Kidney epithelial cell (primary cell): ENCODE results near the gene GGT5. TPM values are rescaled to one million over a fixed set of nuclear protein-coding genes. Genes with fewer than 3 reads are reported as not detected.
"Not testable (repeated sequence)": the region's sequence is repeated elsewhere in the genome, so short reads cannot be mapped to it uniquely, and the experiment has no call there.

ENCODE experiments used
- DNase-seq: peaks from one replicate; pipeline ENCODE4 v3.0.0-alpha.2; 2010; ENCODE audit warnings: low read depth
- H3K27me3 ChIP-seq: 2 replicates; pipeline ENCODE4 v1.6.0; 2011; ENCODE audit warnings: low read length; ENCODE audit not compliant: control insufficient read depth, insufficient read depth
- H3K36me3 ChIP-seq: 2 replicates; pipeline ENCODE4 v1.5.1; 2011; ENCODE audit warnings: low read length; ENCODE audit not compliant: control insufficient read depth, insufficient read depth
- H3K4me3 ChIP-seq: 2 replicates; pipeline ENCODE4 v1.5.1; 2011; ENCODE audit warnings: low read depth, mild to moderate bottlenecking, control low read depth, low read length
- total RNA-seq: library from RNA; depleted of rRNA; stranded (reverse); fragments of >200 nt; gene quantifications from 2 replicates; pipeline ENCODE4 v1.2.3, GENCODE V29; 2015
- TF ChIP-seq, protein P1 (sequence below): IDR thresholded peaks from 2 replicates; pipeline ENCODE4 v1.5.1; 2011; ENCODE audit warnings: mild to moderate bottlenecking, moderate library complexity, low read length, control low read depth, inconsistent platforms; ENCODE audit not compliant: insufficient read depth, poor library complexity, severe bottlenecking

GGT5 gene
- total RNA-seq, 1 donor from 2014 or later: 5.9 TPM

DNA sequence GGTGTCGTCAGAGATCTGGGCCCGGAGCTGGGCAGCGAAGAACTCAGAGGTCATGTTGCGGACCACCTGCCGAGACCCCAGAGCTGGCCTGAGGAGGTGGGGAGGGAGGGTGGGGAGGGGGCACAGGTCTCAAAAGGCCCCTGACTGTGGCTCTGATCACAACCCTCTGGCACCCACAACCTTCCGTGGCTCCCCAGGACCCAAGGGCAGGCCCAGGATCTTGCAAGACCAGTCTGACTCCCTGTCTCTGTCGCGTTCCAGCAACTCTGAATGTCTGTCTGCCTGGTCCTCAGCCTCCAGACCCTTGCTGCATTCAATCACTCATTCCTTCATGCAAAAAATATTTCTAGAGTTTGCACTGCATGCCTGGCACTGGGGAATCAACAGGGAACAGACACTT lies 4.5 kb upstream of the GGT5 start:
- H3K36me3 ChIP-seq, H3K4me3 ChIP-seq, DNase-seq, H3K27me3 ChIP-seq: not testable (repeated sequence)

DNA sequence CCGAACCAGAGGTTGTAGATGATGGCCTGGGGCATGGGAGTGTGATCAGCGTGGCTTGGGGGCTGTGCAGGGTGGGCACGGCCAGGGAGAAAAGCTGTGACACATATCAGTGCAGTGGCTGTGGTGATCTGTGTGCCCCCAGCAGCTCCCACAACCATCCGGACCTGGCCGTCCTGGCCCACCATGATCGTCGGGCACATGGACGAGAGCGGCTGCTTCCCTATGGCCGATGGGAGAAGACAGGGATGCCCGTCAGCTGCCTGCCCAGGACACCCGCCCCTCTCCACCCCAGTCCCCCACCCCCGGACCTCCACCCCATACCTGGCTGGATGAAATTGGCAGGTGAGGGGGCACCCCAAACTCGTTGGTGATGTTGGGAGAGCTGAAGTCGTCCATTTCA lies 3.7 kb upstream of the GGT5 start:
- H3K27me3 ChIP-seq, H3K4me3 ChIP-seq, DNase-seq, H3K36me3 ChIP-seq: not testable (repeated sequence)

DNA sequence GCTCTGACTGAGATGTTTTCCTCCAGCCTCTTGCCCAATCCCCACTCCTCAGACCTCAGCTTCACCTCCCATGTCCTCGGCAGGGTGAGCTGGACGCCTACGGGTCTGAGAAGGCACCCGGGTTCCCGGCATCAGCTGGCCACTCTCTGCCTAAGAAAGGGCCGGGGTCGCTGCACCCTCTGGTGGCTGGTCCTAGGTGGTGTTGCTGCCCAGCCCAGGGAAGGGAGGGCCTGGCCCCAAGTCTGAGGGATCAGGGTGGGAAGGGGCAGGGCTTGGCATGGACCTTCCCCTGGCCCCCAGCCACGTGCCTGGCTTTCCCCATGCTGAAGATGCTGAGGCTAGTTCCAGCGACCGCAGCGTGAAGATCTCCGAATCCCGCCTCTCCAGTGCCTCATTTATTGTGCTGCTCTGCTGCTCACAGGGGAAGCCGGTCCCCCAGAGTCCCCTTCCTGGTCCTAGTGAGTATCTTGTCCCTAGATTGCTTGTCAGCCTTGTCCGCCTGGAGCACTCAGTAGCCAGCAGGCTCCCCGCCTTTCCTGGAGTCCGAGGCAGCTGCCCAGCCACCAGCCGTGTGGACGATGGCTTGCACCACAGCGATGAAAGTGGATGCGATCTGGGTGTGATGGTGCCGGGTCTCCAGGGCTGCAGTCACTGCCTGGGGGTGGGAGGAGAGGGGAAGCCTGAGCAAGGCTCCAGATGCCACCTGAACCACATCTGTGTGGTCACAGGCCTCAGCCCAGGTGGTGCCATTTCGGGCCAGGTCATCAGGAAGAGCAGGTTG lies 2.9 kb upstream of the GGT5 start:
- Histone ChIP-seq H3K27me3 (no peaks in the 10 kb centered on the region), H3K4me3 (no peak overlapping the region), H3K36me3 (no peaks in the 10 kb centered on the region)
- DNase-seq: no peak
- TF ChIP-seq, protein P1, sequence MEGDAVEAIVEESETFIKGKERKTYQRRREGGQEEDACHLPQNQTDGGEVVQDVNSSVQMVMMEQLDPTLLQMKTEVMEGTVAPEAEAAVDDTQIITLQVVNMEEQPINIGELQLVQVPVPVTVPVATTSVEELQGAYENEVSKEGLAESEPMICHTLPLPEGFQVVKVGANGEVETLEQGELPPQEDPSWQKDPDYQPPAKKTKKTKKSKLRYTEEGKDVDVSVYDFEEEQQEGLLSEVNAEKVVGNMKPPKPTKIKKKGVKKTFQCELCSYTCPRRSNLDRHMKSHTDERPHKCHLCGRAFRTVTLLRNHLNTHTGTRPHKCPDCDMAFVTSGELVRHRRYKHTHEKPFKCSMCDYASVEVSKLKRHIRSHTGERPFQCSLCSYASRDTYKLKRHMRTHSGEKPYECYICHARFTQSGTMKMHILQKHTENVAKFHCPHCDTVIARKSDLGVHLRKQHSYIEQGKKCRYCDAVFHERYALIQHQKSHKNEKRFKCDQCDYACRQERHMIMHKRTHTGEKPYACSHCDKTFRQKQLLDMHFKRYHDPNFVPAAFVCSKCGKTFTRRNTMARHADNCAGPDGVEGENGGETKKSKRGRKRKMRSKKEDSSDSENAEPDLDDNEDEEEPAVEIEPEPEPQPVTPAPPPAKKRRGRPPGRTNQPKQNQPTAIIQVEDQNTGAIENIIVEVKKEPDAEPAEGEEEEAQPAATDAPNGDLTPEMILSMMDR: peak; percentile 89

DNA sequence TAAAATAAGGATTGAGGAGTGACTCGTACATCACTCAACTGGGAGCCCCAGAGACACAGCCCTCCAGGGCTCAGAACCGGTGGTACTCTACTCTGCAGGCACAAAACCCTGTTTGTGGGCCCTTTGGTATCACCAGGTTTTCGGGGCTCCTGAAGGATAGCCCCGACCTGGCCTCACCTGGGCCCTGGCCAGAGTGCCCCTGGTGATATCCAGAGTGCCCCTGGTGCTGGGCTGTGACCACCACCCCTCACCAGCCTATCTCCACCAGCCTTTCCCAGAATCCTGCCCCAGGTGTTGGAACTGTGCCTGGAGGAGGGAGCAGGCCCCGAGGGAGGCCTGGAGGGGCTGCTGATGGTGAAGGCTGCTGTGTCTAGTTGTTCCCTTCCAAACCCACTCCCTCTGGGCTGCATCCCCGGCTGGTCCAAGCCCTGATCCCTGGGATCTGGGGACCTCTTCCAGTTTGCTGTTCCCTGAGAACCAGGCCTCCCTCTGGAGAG lies 2.2 kb upstream of the GGT5 start:
- H3K27me3 ChIP-seq: no peaks in the 10 kb centered on the region
- DNase-seq: no peak
- no peaks in the 10 kb centered on the region for H3K36me3 ChIP-seq
- TF ChIP-seq, protein P1: no peak
- H3K4me3 ChIP-seq: no peak overlapping the region

DNA sequence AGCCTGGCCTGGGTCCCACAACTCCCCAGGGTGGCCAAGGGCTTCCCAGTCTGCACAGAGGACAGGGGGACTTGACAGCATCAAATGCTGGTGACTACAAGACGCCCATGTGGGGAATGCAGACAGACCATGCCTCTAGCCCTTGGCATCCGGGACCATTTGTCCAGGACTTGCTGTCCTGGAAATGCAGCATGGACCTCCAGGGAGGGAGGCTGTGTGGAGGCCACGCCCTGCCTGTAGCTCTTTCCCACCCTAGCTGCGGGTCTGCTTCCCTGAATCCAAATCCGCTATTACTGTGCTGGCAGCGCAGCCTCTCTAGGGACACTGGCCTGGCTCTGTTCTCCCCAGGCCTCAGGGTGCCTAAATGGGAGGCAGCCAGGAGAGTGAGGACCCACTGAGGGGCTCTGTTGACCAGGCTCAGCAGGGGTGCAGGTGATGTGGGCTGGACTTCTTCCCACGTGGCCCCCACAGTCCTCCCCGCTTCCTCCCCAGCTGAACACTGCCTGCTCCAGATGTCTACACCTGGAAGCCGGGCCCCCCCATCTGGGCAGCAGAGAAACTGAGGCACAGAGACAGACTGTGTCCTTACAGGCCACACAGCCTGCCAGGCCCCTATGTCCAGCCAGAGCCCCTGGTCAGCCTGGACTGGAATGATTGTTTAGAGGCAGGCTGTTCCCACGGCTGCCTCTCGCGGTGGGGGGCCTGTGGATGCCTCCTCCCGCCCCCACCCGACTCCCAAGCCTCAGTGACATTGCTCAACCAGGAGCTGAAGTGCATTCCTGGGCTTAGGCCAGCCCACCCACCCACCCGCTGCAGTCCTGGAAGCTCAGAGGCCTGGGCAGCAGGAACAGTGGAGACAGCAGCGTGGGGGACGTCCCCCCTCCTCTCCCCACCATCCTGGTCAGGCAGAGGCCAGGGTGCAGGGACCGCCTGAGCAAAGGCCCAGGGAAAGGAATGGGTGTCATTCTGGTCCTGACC lies 991 bp upstream of the GGT5 start:
- not testable (repeated sequence) for DNase-seq

DNA sequence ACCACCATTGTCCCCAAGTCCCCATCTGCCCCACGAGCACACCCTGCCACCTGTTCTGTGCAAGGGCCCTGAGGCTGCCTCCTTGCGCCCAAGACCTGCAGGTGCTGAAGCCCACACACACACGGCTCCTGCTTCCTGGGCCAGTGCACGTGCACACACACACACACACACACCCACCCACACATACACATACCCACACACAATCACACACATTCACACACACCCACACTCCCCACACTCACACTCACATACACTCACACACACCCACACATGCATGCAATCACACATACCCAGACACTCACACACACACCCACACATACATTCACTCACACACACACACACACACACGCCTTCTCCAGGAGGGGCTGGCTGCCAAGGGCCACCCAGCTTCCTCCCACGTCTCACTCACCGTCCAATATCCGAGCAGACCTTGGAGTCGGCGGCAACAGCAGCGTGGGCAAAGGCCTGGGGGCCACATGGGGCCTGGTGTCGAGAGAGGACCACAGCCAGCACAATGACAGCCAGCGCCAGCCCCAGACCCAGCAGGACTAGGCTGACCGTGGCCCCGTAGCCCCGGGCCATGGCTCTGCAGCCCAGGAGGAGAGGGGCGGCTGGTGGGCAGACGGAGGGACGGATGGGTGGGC lies 616 bp downstream of the GGT5 start:
- no peak overlapping the region for H3K4me3 ChIP-seq
- H3K27me3 ChIP-seq: no peaks in the 10 kb centered on the region
- TF ChIP-seq, protein P1: no peak
- no peak for DNase-seq
- H3K36me3 ChIP-seq: no peaks in the 10 kb centered on the region

More for the DNA sequence above, 991 bp upstream of the GGT5 start:
- H3K27me3 ChIP-seq, H3K36me3 ChIP-seq, H3K4me3 ChIP-seq: not testable (repeated sequence)

DNA sequence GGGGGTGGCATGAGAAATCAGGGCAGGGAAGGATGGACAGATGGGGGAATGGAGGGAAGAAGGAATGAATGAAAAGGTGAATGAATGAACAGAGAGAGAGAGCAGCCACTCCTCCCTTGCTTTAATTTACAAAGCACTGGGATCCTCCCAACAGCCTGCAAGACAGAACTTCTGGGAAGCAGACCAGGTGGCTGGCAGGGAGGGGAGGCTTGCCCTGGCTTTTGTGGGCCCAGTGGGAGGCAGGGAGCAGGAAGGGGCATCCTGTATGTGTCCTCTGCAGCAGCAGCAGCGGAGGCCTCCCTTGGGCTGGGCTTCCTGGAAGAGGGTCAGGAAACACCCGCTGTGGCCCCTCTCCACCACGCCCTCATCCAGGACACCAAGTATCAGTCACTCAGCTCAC lies 1.5 kb downstream of the GGT5 start:
- H3K4me3 ChIP-seq, DNase-seq, H3K36me3 ChIP-seq, H3K27me3 ChIP-seq: not testable (repeated sequence)

DNA sequence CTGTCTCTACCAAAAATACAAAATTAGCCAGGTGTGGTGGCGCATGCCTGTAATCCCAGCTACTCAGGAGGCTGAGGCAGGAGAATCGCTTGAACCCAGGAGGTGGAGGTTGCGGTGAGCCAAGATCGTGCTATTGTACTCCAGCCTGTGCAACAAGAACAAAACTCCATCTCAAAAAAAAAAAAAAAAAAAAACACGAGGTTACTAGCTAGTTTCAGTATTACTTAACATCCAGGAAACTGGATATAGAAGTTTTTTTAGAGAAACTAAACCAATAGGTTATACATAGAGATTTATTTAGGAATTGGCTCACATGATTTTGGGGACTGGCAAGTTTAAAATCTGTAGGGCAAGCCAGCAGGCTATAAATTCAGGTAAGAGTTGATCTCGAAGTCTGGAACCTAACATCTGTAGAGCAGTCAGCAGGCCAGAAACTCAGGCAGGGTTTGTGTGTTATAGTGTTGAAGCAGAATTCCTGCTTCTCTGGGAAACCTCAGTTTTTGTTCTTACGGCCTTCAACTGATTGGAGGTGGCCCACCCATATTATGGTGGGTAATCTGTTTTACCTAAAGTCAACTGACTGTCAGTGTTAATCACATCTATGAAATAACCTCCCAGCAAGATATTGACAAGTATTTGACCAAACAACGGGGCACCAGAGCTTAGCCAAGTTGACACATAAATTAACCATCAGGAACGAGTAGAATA lies 3.7 kb downstream of the GGT5 start:
- H3K36me3 ChIP-seq, H3K27me3 ChIP-seq, H3K4me3 ChIP-seq, DNase-seq: not testable (repeated sequence)
